Gastrocnemius medialis (tissue), 4 donors: ENCODE results near the gene C16orf92.

Experiments used
- POLR2A ChIP-seq, 2 donors: fragments of 450-650 bp; IDR thresholded peaks; one replicate each; pipeline ENCODE4 v1.6.1; 2017; ENCODE audit warnings: antibody characterized with exemption in 2 of 2, mild to moderate bottlenecking in 2 of 2, moderate library complexity in 2 of 2
- TF ChIP-seq, protein P1 (sequence below), 5 experiments: fragments of 450-650 bp in 3 of 5; fragments of 200-600 bp in 2 of 5; sonication (generic) in 2 of 5; IDR thresholded peaks in 4 of 5; conservative IDR thresholded peaks in 1 of 5; 1 replicate in 4 of 5; 2 replicates in 1 of 5; pipeline ENCODE4 v1.5.1; 2016 to 2019; ENCODE audit warnings: antibody characterized with exemption in 5 of 5, mild to moderate bottlenecking in 3 of 5, moderate library complexity in 3 of 5

DNA sequence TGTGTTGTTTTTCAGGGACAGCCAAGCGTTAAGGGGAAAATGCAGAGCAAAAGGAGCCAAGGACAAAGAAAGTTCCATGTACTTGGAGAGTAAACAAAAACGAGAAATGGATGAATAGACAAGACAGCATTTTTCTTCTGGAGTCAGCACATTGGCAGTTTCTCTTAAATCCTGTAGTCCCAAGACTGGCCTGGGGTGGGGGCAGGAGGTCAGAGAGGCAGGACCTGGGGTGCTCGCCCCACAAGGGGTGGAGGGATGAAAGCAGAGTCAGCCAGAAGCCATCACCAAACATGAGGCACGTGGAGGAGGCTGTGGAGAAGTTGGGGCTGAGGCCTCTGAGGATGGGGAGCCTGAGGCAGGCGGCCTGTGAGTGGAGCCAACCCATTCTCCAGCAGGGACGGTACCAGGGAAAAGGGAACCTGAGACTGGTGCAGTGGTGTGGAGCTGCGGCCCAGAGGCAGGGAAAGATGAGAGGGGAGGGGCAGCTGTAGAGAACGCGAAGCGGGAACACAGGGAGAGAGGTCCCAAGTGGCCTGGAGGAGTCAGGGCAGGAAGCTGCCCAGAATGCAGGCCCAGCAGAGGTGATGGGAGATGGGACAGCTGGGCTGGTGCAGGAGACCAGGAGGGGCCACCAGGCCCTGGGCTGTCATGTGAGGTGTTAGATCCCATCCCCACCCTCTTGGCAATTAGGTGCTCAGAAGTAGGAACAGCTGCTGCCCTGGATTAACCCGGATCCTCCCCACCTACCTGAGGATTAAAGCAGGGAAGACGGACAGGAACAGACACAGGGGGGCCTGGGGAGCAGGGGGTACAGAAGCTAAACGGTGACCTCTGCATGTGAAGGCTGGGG lies 4.8 kb downstream of the C16orf92 start:
- TF ChIP-seq POLR2A (IDR thresholded peaks at IDR 0.05): no peak
- TF ChIP-seq, protein P1, sequence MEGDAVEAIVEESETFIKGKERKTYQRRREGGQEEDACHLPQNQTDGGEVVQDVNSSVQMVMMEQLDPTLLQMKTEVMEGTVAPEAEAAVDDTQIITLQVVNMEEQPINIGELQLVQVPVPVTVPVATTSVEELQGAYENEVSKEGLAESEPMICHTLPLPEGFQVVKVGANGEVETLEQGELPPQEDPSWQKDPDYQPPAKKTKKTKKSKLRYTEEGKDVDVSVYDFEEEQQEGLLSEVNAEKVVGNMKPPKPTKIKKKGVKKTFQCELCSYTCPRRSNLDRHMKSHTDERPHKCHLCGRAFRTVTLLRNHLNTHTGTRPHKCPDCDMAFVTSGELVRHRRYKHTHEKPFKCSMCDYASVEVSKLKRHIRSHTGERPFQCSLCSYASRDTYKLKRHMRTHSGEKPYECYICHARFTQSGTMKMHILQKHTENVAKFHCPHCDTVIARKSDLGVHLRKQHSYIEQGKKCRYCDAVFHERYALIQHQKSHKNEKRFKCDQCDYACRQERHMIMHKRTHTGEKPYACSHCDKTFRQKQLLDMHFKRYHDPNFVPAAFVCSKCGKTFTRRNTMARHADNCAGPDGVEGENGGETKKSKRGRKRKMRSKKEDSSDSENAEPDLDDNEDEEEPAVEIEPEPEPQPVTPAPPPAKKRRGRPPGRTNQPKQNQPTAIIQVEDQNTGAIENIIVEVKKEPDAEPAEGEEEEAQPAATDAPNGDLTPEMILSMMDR (IDR thresholded peaks at IDR 0.05 in 4 of 5, conservative IDR thresholded peaks at IDR 0.05 in 1 of 5): no peak
